Measurements from ENCODE around the gene SP3. TPM values are rescaled to one million over a fixed set of nuclear protein-coding genes. Genes with fewer than 3 reads are reported as not detected.
"Not testable (repeated sequence)": the region's sequence is repeated elsewhere in the genome, so short reads cannot be mapped to it uniquely, and the experiment has no call there.

Gene SP3
- total RNA-seq, 2 experiments from 2014 or later = 95.9 to 102 TPM

DNA sequence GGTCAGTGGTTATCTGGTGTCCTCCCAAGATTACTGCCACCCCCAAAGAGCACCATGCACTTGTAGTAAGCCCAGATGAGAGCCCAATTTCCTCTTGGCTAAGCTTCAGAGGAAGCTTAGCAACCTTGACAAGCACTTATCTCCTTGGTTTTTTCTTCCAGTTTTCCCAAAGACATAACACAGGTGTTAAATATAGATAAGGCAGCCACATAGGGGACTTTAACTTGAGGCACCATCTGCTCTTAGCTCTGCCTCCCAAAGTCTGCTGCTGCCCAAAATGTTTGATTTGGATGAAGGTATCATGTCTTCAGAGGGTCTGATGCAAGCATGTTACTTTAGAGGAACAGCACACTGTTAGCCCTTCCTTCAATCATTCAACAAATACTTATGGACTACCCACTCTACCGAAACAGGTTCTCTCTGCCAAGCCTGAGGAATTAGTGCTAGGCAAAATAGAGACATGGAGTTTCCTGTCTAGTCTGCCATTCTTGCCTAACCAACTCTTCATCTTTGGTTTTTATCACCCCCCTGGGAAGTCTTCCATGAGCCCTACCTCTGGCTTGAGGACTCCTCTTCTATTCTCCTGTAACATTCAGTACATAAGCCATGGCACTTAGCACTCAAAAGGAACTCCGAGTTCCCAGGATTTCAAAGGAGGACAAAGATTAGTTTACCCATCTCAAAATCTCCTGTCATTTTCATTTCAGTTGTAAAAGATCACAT, 73.7 kb downstream of the SP3 start:
- ChIA-PET CTCF (no interaction called here), POLR2A (no interaction called here)
- H3K4me3 Mint-ChIP-seq = no peak overlapping the region
- H3K36me3 Mint-ChIP-seq (ENCODE audit: low read depth) = peaks cover 5% of the 10 kb centered on the region
- DNase-seq = no peak
- ATAC-seq = no peak
- H3K4me1 Mint-ChIP-seq (ENCODE audit: low read depth) = peaks cover 14% of the 10 kb centered on the region
- H3K27ac Mint-ChIP-seq = no peak overlapping the region
- H3K9me3 Mint-ChIP-seq (ENCODE audit: insufficient read depth) = peaks cover 17% of the 10 kb centered on the region
- peaks cover 6% of the 10 kb centered on the region for H3K27me3 Mint-ChIP-seq (ENCODE audit: low read depth)

DNA sequence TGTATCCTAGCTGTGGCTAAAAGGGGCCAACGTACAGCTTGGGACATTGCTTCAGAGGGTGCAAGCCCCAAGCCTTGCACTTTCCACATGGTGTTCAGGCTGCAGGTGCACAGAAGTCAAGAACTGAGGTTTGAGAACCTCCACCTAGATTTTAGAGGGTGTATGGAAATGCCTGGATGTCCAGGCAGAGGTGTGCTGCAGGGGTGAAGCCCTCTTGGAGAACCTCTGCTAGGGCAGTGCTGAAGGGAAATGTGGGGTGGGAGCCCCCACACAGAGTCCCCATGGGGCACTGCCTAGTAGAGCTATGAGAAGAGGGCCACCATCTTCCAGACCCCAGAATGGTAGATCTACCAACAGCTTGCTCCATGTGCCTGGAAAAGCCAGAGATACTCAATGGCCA, 75.7 kb downstream of the SP3 start:
- CTCF ChIA-PET, H3K4me3 Mint-ChIP-seq: not testable (repeated sequence)

DNA sequence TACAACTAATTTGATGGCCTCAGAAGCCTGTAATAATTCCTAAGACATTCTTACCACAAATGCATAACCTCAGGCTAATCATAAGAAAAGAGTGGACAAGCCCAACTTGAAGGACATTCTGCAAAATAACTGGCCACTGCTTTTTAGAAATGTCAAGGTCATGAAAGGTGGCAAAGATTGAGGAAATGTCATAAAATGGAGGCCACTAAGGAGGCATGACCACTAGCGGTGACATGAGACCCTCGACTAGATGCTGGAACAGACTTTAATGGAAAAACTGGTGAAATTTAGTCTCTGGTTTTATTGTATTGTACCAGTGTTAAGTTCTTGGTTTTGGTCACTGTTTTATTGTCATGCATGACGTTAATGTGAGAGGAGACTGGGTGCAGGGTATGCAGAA, 78.6 kb downstream of the SP3 start:
- Mint-ChIP-seq H3K4me1 (ENCODE audit: low read depth) (peaks cover under 1% of the 10 kb centered on the region), H3K27ac (no peak overlapping the region), H3K27me3 (ENCODE audit: low read depth) (peaks cover 22% of the 10 kb centered on the region), H3K4me3 (no peak overlapping the region), H3K36me3 (ENCODE audit: low read depth) (peaks cover 5% of the 10 kb centered on the region), H3K9me3 (ENCODE audit: insufficient read depth) (peaks cover 17% of the 10 kb centered on the region)
- ChIA-PET CTCF (no interaction called here), POLR2A (no interaction called here)
- ATAC-seq = no peak
- peak; percentile 4 for DNase-seq

More for the DNA sequence above, 75.7 kb downstream of the SP3 start:
- ATAC-seq; POLR2A ChIA-PET; H3K36me3 Mint-ChIP-seq (ENCODE audit: low read depth); H3K27ac Mint-ChIP-seq; DNase-seq: not testable (repeated sequence)
- Mint-ChIP-seq H3K9me3 (ENCODE audit: insufficient read depth) (peaks cover 17% of the 10 kb centered on the region), H3K27me3 (ENCODE audit: low read depth) (peaks cover 15% of the 10 kb centered on the region), H3K4me1 (ENCODE audit: low read depth) (peaks cover 14% of the 10 kb centered on the region)

DNA sequence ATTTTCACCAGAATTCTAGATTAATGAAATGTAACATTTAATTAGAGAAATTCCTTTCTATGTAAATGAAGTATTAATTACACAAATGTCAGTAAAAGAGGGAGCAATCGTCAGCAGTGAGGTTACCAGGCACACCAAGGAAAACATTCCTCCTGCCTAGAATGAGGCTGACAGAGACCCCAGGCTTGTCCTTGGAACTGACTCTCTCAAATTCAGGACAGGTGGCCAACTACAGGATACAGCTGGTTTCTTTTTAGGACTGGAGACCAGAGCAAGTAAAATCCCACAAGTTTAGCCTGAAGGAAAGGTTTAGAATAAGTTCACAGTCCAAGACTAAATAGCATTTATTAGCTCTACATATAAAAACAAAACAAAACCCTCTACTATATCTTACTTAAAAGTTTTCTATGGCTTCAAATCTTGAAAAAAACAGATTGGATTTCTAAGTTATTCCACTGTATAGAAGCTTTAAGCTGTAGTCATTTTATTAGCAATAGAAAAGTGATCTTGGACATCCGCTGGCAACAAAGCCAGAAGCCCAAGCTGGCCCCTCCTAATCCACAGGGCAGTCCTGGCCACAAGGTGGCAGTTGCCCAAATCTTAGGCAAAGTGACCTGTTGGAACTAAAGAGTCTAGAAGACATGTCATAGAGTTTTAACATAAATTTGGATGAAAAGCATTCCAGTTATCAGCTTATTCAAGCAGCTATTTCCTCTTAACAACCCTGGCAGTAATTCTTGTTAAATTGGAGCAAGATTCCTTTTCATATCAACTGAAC, 81.0 kb downstream of the SP3 start:
- DNase-seq = peak; percentile 24
- Mint-ChIP-seq H3K4me3 (no peak overlapping the region), H3K27ac (no peak overlapping the region), H3K9me3 (ENCODE audit: insufficient read depth) (peaks cover 6% of the 10 kb centered on the region), H3K27me3 (ENCODE audit: low read depth) (peaks cover 26% of the 10 kb centered on the region), H3K36me3 (ENCODE audit: low read depth) (no peaks in the 10 kb centered on the region), H3K4me1 (ENCODE audit: low read depth) (no peaks in the 10 kb centered on the region)
- ChIA-PET POLR2A (no interaction called here), CTCF (interaction anchor here (0.9 to 2.2 kb wide), 2 partner anchors 457 to 460 kb away, joined by 3 to 11 read pairs; no protein-coding TSS in a partner anchor)
- ATAC-seq = no peak

DNA sequence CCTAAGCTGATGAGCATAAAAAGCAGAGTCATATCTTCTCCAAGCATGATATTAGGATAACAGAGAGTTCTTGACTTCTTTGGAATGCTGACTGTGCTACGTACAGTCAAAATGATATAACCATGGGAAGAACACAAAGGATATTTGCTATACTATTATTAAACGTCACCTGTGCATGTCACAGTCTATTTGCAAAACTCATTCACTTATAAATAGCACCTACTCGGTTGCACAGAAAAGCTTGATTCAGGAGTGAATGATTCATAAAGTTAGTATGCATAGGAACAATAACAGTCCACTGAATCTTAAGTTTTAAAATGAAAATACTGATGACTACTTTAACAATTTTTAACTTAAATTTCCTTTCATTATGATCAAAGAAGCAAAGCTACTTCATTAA, 83.3 kb downstream of the SP3 start:
- H3K4me1 Mint-ChIP-seq (ENCODE audit: low read depth) = no peaks in the 10 kb centered on the region
- DNase-seq (no peak), ATAC-seq (no peak)
- H3K4me3 Mint-ChIP-seq = no peak overlapping the region
- POLR2A ChIA-PET = no interaction called here
- peaks cover 24% of the 10 kb centered on the region for H3K27me3 Mint-ChIP-seq (ENCODE audit: low read depth)
- no peaks in the 10 kb centered on the region for H3K9me3 Mint-ChIP-seq (ENCODE audit: insufficient read depth)
- H3K36me3 Mint-ChIP-seq (ENCODE audit: low read depth) = no peaks in the 10 kb centered on the region
- CTCF ChIA-PET = no interaction called here
- H3K27ac Mint-ChIP-seq = no peak overlapping the region

DNA sequence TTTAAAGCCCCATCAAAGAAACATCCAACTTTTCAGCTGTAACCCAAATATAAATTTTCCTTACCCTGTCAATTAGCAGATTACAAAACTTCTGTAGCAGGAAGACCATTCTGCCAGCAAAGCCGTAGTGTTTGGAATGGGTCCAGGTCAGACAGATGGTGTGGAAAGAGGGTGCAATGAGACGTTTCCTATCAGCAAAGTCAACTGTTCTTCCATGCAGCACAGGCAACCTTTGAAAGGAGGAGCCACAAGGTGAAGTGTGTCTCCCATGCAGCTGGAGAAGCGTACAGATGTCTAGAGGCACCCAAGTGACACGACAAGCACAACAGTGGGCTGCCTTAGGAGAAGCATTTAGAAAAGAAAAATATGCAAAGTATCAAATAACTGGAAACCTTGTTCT, 83.7 kb downstream of the SP3 start:
- ChIA-PET POLR2A (no interaction called here), CTCF (no interaction called here)
- no peak overlapping the region for H3K4me3 Mint-ChIP-seq
- no peaks in the 10 kb centered on the region for H3K9me3 Mint-ChIP-seq (ENCODE audit: insufficient read depth)
- H3K4me1 Mint-ChIP-seq (ENCODE audit: low read depth) = no peaks in the 10 kb centered on the region
- H3K27me3 Mint-ChIP-seq (ENCODE audit: low read depth) = peaks cover 21% of the 10 kb centered on the region
- DNase-seq = no peak
- ATAC-seq = no peak
- no peak overlapping the region for H3K27ac Mint-ChIP-seq
- H3K36me3 Mint-ChIP-seq (ENCODE audit: low read depth) = no peaks in the 10 kb centered on the region

DNA sequence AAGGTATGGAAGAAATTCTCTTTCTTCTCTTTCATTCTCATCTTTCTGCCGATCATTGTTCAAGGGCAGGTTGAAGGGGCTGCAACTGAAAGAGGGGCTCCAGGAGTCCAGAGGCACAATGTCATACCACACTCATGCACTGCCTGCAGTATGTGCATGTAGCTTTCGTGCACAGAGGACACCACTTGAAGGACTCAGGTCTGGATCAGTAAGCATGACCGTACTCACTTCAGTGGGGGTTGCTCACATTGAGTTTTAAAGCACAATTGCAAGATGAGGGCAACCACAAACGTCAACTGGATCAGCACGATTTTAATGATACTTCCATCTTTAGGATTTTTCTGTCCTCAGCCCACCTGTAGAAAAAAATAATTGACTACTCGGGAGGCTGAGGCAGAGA, 84.6 kb downstream of the SP3 start:
- ChIA-PET CTCF (no interaction called here), POLR2A (no interaction called here)
- Mint-ChIP-seq H3K36me3 (ENCODE audit: low read depth) (no peaks in the 10 kb centered on the region), H3K4me3 (no peak overlapping the region), H3K27me3 (ENCODE audit: low read depth) (peaks cover 18% of the 10 kb centered on the region), H3K4me1 (ENCODE audit: low read depth) (no peaks in the 10 kb centered on the region), H3K27ac (no peak overlapping the region), H3K9me3 (ENCODE audit: insufficient read depth) (no peaks in the 10 kb centered on the region)
- ATAC-seq = no peak
- DNase-seq = no peak

DNA sequence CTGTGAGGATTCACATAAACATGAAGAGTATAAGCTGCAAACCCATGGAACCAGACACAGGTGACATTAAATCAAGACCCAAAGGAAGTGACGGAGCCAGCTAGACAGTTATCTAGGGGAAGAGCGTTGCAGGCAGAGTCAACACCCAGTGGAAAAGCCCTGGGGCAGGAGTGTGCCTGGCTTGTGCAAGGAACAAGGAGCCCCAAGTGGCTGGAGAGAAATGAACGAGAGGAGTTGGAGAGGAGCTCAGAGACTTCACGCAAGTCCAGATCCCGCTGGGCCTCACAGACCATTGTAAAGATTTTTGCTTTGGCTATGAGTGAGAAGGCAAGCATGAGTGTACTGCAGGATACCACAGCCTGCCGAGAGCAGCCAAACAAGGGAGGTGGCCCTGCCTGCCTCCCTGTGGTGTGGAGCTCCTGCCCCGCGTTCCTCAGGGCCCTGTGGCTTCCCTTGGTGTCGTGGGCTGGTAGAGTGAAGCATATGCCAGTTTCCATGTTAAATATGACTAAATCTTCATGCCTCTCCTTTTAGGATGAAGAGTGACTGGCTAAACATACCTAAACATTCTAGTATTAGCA, 88.2 kb downstream of the SP3 start:
- no peaks in the 10 kb centered on the region for H3K4me1 Mint-ChIP-seq (ENCODE audit: low read depth)
- CTCF ChIA-PET = no interaction called here
- POLR2A ChIA-PET = no interaction called here
- peaks cover 5% of the 10 kb centered on the region for H3K27me3 Mint-ChIP-seq (ENCODE audit: low read depth)
- no peak overlapping the region for H3K27ac Mint-ChIP-seq
- H3K36me3 Mint-ChIP-seq (ENCODE audit: low read depth) = no peaks in the 10 kb centered on the region
- no peaks in the 10 kb centered on the region for H3K9me3 Mint-ChIP-seq (ENCODE audit: insufficient read depth)
- DNase-seq = no peak
- H3K4me3 Mint-ChIP-seq = no peak overlapping the region
- no peak for ATAC-seq

DNA sequence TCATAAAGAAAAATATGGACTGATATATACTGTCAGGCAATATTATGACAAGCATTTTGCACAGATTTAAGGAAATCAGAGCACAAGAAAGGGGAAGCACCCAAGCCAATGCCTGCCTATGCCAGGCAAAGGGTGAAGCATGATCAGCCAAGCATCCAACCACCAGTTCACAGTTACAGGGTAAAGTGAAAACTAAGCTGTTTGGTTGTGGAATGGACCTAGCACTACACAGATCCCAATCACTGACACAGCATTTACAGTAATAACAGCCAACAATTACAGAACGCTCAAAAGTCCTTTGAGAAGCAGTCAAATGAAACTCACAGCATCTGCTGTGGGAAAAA, 90.3 kb downstream of the SP3 start:
- no peak overlapping the region for H3K4me3 Mint-ChIP-seq
- ATAC-seq (no peak), DNase-seq (no peak)
- ChIA-PET POLR2A (no interaction called here), CTCF (interaction anchor here (0.9 kb wide), 1 partner anchor 67 kb away, joined by 3 read pairs; no protein-coding TSS in a partner anchor)
- no peaks in the 10 kb centered on the region for H3K9me3 Mint-ChIP-seq (ENCODE audit: insufficient read depth)
- peaks cover 10% of the 10 kb centered on the region for H3K27me3 Mint-ChIP-seq (ENCODE audit: low read depth)
- H3K4me1 Mint-ChIP-seq (ENCODE audit: low read depth) = no peaks in the 10 kb centered on the region
- H3K36me3 Mint-ChIP-seq (ENCODE audit: low read depth) = no peaks in the 10 kb centered on the region
- no peak overlapping the region for H3K27ac Mint-ChIP-seq

DNA sequence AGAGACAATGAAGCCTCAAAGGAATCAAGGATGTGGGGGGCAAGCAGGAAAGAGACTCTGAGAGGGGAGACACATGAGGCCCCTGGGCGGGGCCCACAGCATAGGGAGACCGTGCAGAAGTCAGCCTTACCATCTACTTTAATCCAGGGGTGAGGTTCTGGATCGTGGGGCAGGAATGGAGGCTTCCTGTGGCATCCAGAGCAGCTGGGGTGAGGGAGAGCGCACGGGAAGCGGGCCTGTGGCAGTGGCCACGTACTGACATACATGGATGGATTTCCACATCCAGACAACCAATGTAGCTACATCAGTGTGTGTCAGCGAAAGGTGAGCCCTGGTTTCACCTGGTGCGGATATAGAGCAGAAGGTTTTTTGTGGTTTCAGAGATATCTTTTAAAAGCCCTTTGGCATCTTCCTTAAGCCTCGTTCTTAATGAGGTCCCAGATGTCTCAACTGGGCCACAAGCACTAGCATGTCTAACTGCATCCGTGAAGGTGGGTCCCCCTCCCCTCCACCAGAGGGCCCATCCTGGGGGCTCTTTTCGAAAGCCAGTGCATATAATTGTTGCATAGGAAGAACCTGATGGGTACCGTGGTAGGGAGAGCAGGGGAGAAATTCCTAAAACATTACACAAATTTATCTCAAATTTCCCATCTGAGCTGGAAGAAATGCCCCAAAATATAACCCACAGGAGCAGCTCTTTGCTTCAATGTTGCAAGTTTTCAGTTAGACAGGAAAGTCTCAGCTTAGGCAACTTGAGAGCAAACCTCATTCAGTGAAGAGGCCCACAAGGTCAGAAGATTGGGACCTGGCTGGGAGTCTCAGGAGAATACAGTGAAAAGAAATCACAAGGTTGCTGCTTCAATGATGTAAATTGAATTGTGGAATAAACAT, 90.9 kb downstream of the SP3 start:
- H3K27me3 Mint-ChIP-seq (ENCODE audit: low read depth) = peaks cover 8% of the 10 kb centered on the region
- no peaks in the 10 kb centered on the region for H3K4me1 Mint-ChIP-seq (ENCODE audit: low read depth)
- H3K27ac Mint-ChIP-seq = no peak overlapping the region
- no peaks in the 10 kb centered on the region for H3K9me3 Mint-ChIP-seq (ENCODE audit: insufficient read depth)
- H3K4me3 Mint-ChIP-seq = no peak overlapping the region
- DNase-seq (no peak), ATAC-seq (no peak)
- CTCF ChIA-PET = interaction anchor here (0.9 kb wide), 1 partner anchor 67 kb away, joined by 3 read pairs; no protein-coding TSS in a partner anchor
- H3K36me3 Mint-ChIP-seq (ENCODE audit: low read depth) = no peaks in the 10 kb centered on the region
- POLR2A ChIA-PET = no interaction called here

DNA sequence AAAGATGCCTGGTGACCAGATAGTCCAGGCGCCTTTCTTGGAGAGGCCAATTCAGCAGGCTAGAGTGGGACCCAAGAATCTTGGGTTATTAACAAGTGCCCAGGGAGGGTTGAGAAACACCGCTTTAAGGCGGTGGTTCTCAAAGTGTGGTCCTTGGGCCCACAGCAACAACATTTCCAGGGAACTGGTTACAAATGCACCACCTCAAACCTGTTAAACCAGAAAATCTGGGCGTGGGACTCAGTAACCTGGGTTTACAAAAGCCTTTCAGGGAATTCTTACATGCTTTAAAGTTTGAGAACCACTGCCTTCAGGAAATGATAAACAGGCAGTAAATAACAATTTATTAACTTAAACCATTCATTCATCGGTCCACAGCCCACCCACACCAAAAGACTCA, 92.5 kb downstream of the SP3 start:
- ATAC-seq (no peak), DNase-seq (no peak)
- Mint-ChIP-seq H3K4me3 (no peak overlapping the region), H3K27me3 (ENCODE audit: low read depth) (peaks cover 17% of the 10 kb centered on the region), H3K4me1 (ENCODE audit: low read depth) (no peaks in the 10 kb centered on the region), H3K36me3 (ENCODE audit: low read depth) (no peaks in the 10 kb centered on the region), H3K9me3 (ENCODE audit: insufficient read depth) (no peaks in the 10 kb centered on the region), H3K27ac (no peak overlapping the region)
- ChIA-PET POLR2A (no interaction called here), CTCF (no interaction called here)
